Panc1 (cell line): ENCODE results near the gene DENND2A. TPM values are rescaled to one million over a fixed set of nuclear protein-coding genes. Genes with fewer than 3 reads are reported as not detected.
"Not testable (repeated sequence)": the region's sequence is repeated elsewhere in the genome, so short reads cannot be mapped to it uniquely, and the experiment has no call there.

Experiments used
- ATAC-seq: fragments of 200-7000 bp; cut with Tn5 transposase; 2 replicates; pipeline ENCODE4 v1.9.1; 2020; ENCODE audit warnings: mild to moderate bottlenecking, moderate library complexity
- BruUV-seq: library from RNA; stranded (reverse); fragments of 400-500 nt; replicated peaks from 2 replicates; lab custom pipeline; 2021; lab: Mats Ljungman, UMichigan
- CTCF ChIA-PET: fragments of 300-600 bp; sonication (Branson Sonifier 250); formaldehyde crosslinking; loops from one replicate; lab custom pipeline; 2022; ENCODE audit warnings: antibody characterized with exemption; lab: Charles Lee
- POLR2A ChIA-PET: fragments of 300-600 bp; sonication (Branson Sonifier 250); formaldehyde crosslinking; loops from one replicate; lab custom pipeline; 2022; ENCODE audit warnings: antibody characterized with exemption; lab: Charles Lee
- DNase-seq: peaks from one replicate; pipeline ENCODE4 v3.0.0-alpha.2; 2010; ENCODE audit warnings: low read depth, low spot score
- H3K27ac ChIP-seq: 2 replicates; pipeline ENCODE4 v1.5.1; 2011; ENCODE audit warnings: mild to moderate bottlenecking, low read length, inconsistent platforms
- H3K27me3 ChIP-seq: fragments of 200-500 bp; sonication (Bioruptor generic); 2 replicates; pipeline ENCODE4 v1.6.0; 2014; ENCODE audit warnings: low read length, inconsistent platforms; ENCODE audit not compliant: control insufficient read depth, insufficient read depth
- H3K36me3 ChIP-seq: fragments of 200-500 bp; sonication (Bioruptor generic); 2 replicates; pipeline ENCODE4 v1.5.1; 2014; ENCODE audit warnings: inconsistent platforms, mild to moderate bottlenecking, low read length, moderate library complexity; ENCODE audit not compliant: control insufficient read depth, insufficient read depth
- H3K4me1 ChIP-seq: 2 replicates; pipeline ENCODE4 v1.5.1; 2011; ENCODE audit warnings: inconsistent platforms, mild to moderate bottlenecking, low read length, moderate library complexity; ENCODE audit not compliant: control insufficient read depth, insufficient read depth
- H3K4me3 ChIP-seq, 2 experiments: 2 replicates each; pipeline ENCODE4 v1.5.1; 2011 to 2012; ENCODE audit warnings: low read depth in 2 of 2, low read length in 2 of 2, mild to moderate bottlenecking in 2 of 2, inconsistent platforms in 1 of 2, moderate library complexity in 1 of 2
- H3K9me3 ChIP-seq: fragments of 200-500 bp; sonication (Bioruptor generic); 2 replicates; pipeline ENCODE4 v1.5.1; 2014; ENCODE audit warnings: low read depth, mild to moderate bottlenecking, inconsistent platforms, low read length, moderate library complexity; ENCODE audit not compliant: control insufficient read depth, insufficient read depth
- POLR2AphosphoS5 ChIP-seq: IDR thresholded peaks from 2 replicates; pipeline ENCODE4 v1.6.1; 2012; ENCODE audit warnings: mild to moderate bottlenecking, low read depth, low read length, moderate library complexity
- SIN3A ChIP-seq: IDR thresholded peaks from 2 replicates; pipeline ENCODE4 v1.6.1; 2012; ENCODE audit warnings: low read depth, mild to moderate bottlenecking, low read length, moderate library complexity, borderline replicate concordance; ENCODE audit not compliant: insufficient read depth
- TCF7L2 ChIP-seq: IDR thresholded peaks from 2 replicates; pipeline ENCODE4 v1.6.1; 2011; ENCODE audit warnings: mild to moderate bottlenecking, low read depth, low read length, inconsistent platforms
- in situ Hi-C: cut with HindIII; loops from 2 replicates; pipeline ENCODE4 v1.10.0; 2016; ENCODE audit warnings: low sequenced_read_pairs, low pct_unique_long_range_greater_than_20kb
- intact Hi-C: fragments of 100-400 bp; cut with micrococcal nuclease; formaldehyde crosslinking; loops from one replicate; pipeline ENCODE4 v1.10.0; 2022; ENCODE audit not compliant: unreplicated experiment
- total RNA-seq: library from RNA; stranded (reverse); gene quantifications from one replicate; pipeline ENCODE4 v1.2.1, GENCODE V29; 2021; ENCODE audit not compliant: unreplicated experiment
- TF ChIP-seq, protein P1 (sequence below), 2 experiments: IDR thresholded peaks; 2 replicates each; pipeline ENCODE4 v1.6.1; 2011 to 2012; ENCODE audit warnings: low read depth in 2 of 2, control low read depth in 1 of 2, low read length in 1 of 2, mild to moderate bottlenecking in 1 of 2, moderate library complexity in 1 of 2; ENCODE audit not compliant: insufficient read depth in 1 of 2
- TF ChIP-seq, protein P2 (sequence below): fragments of 450-650 bp; IDR thresholded peaks from 2 replicates; pipeline ENCODE4 v1.5.1; 2017; ENCODE audit warnings: mild to moderate bottlenecking

The DENND2A gene
- total RNA-seq, 1 experiment from 2014 or later: 1.4 TPM

DNA sequence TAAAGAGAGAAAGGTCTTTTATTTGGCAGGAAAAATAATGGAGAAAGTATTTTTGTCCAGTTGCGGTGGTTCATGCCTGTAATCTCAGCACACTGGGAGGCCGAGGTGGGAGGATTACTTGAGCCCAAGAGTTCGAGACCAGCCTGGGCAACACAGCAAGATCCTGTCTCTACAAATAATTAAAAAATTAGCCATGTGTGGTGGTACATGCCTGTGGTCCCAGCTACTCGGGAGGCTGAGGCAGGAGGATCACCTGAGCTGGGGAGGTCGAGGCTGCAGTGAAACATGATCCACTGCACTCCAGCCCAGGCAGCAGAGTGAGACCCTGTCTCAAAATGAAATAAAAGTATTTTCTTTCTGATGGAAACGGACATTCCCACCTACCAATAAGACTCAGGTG lies 83.5 kb downstream of the DENND2A start:
- intact Hi-C loops (no loop called here), in situ Hi-C loops (no loop called here)
- ChIA-PET POLR2A (no interaction called here), CTCF (no interaction called here)
- DNase-seq (no peak), ATAC-seq (no peak)
- TF ChIP-seq, protein P1, sequence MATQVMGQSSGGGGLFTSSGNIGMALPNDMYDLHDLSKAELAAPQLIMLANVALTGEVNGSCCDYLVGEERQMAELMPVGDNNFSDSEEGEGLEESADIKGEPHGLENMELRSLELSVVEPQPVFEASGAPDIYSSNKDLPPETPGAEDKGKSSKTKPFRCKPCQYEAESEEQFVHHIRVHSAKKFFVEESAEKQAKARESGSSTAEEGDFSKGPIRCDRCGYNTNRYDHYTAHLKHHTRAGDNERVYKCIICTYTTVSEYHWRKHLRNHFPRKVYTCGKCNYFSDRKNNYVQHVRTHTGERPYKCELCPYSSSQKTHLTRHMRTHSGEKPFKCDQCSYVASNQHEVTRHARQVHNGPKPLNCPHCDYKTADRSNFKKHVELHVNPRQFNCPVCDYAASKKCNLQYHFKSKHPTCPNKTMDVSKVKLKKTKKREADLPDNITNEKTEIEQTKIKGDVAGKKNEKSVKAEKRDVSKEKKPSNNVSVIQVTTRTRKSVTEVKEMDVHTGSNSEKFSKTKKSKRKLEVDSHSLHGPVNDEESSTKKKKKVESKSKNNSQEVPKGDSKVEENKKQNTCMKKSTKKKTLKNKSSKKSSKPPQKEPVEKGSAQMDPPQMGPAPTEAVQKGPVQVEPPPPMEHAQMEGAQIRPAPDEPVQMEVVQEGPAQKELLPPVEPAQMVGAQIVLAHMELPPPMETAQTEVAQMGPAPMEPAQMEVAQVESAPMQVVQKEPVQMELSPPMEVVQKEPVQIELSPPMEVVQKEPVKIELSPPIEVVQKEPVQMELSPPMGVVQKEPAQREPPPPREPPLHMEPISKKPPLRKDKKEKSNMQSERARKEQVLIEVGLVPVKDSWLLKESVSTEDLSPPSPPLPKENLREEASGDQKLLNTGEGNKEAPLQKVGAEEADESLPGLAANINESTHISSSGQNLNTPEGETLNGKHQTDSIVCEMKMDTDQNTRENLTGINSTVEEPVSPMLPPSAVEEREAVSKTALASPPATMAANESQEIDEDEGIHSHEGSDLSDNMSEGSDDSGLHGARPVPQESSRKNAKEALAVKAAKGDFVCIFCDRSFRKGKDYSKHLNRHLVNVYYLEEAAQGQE (IDR thresholded peaks at IDR 0.05; ENCODE audit: insufficient read depth in 1 of 2, low read depth in 2 of 2, low read length in 1 of 2): no peak
- TF ChIP-seq POLR2AphosphoS5: no peak
- TF ChIP-seq, protein P2, sequence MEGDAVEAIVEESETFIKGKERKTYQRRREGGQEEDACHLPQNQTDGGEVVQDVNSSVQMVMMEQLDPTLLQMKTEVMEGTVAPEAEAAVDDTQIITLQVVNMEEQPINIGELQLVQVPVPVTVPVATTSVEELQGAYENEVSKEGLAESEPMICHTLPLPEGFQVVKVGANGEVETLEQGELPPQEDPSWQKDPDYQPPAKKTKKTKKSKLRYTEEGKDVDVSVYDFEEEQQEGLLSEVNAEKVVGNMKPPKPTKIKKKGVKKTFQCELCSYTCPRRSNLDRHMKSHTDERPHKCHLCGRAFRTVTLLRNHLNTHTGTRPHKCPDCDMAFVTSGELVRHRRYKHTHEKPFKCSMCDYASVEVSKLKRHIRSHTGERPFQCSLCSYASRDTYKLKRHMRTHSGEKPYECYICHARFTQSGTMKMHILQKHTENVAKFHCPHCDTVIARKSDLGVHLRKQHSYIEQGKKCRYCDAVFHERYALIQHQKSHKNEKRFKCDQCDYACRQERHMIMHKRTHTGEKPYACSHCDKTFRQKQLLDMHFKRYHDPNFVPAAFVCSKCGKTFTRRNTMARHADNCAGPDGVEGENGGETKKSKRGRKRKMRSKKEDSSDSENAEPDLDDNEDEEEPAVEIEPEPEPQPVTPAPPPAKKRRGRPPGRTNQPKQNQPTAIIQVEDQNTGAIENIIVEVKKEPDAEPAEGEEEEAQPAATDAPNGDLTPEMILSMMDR: no peak
- TF ChIP-seq TCF7L2: no peak
- Histone ChIP-seq H3K4me3 (no peak overlapping the region), H3K9me3 (no peaks in the 10 kb centered on the region), H3K27me3 (no peaks in the 10 kb centered on the region), H3K4me1 (no peaks in the 10 kb centered on the region), H3K36me3 (no peaks in the 10 kb centered on the region), H3K27ac (no peak overlapping the region)
- BruUV-seq: no TSS peak

DNA sequence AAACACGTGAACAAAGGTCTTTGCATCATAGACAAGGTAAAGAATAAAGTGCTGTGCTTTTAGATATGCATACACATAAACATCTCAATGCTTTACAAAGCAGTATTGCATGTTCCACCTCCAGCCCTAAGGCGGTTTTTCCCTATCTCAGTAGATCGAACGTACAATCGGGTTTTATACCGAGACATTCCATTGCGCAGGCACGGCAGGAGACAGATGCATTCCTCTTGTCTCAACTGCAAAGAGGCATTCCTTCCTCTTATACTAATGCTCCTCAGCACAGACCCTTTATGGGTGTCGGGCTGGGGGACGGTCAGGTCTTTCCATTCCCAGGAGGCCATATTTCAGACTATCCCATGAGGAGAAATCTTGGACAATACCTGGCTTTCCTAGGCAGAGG lies 87.4 kb downstream of the DENND2A start:
- DNase-seq, ATAC-seq, H3K27ac ChIP-seq, in situ Hi-C loops, BruUV-seq, H3K9me3 ChIP-seq, POLR2A ChIA-PET, H3K36me3 ChIP-seq, intact Hi-C loops, H3K4me3 ChIP-seq, CTCF ChIA-PET, H3K4me1 ChIP-seq, H3K27me3 ChIP-seq: not testable (repeated sequence)

DNA sequence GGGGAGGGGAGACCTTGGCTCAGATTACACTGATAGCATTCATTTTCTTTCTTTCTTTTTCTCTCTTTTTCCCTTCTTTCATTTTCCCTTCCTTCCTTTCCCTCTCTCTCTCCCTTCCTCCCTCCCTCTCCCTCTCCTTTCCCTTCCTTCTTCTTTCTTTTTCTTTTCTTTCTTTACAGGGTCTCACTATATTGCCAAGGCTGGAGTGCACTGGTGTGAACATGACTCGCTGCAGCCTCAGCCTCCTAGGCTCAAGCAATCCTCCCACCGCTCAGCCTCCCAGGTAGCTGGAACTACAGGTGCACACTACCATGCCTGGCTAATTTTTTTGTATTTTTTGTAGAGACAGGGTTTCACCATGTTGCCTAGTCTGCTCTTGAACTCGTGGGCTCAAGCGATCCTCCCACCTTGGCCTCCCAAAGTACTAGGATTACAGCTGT lies 88.4 kb downstream of the DENND2A start:
- DNase-seq (no peak), ATAC-seq (no peak)
- ChIA-PET CTCF (no interaction called here), POLR2A (no interaction called here)
- H3K9me3 ChIP-seq: no peaks in the 10 kb centered on the region
- BruUV-seq: no TSS peak
- no peaks in the 10 kb centered on the region for H3K36me3 ChIP-seq
- H3K27me3 ChIP-seq: no peaks in the 10 kb centered on the region
- H3K4me3 ChIP-seq: no peak overlapping the region
- intact Hi-C loops: no loop called here
- no peak overlapping the region for H3K27ac ChIP-seq
- no peaks in the 10 kb centered on the region for H3K4me1 ChIP-seq
- TF ChIP-seq, protein P2: no peak
- no peak for TF ChIP-seq TCF7L2
- TF ChIP-seq SIN3A: no peak
- in situ Hi-C loops: no loop called here
